Endothelial cell of umbilical vein (primary cell): ENCODE results near the gene MYOZ3. TPM values are rescaled to one million over a fixed set of nuclear protein-coding genes. Genes with fewer than 3 reads are reported as not detected.

Experiments
- BruUV-seq: library from RNA; stranded (reverse); fragments of 400-500 nt; replicated peaks from 2 replicates; lab custom pipeline; 2021; lab: Mats Ljungman, UMichigan
- CTCF ChIA-PET: fragments of 300-600, 350-600 bp; sonication (Branson Sonifier 250); formaldehyde crosslinking; loops from one replicate; lab custom pipeline; 2021; ENCODE audit warnings: antibody characterized with exemption, inconsistent platforms; lab: Charles Lee
- POLR2A ChIA-PET: fragments of 300-600, 350-600 bp; sonication (Branson Sonifier 250); formaldehyde crosslinking; loops from one replicate; lab custom pipeline; 2021; ENCODE audit warnings: antibody characterized with exemption, inconsistent platforms; lab: Charles Lee
- DNase-seq: peaks from one replicate; pipeline ENCODE4 v3.0.0-alpha.2; 2011; ENCODE audit warnings: low read depth, low spot score
- FAIRE-seq: peaks from 2 replicates; lab custom pipeline; 2011; peaks lifted over from hg19 to GRCh38; lab: Jason Lieb, UNC
- H2AFZ ChIP-seq: 2 replicates; pipeline ENCODE4 v1.6.0; 2012; ENCODE audit warnings: low read depth, low read length, control low read depth, inconsistent platforms
- H3K27ac ChIP-seq: 2 replicates; pipeline ENCODE4 v1.5.1; 2011; ENCODE audit warnings: low read depth, mild to moderate bottlenecking, control low read depth, low read length, moderate library complexity; ENCODE audit not compliant: insufficient read depth
- H3K27me3 ChIP-seq, 2 experiments: 2 replicates each; pipeline versions ENCODE4 v1.6.0 to v1.6.1; 2011; ENCODE audit warnings: low read length in 2 of 2, mixed read lengths in 1 of 2; ENCODE audit not compliant: control insufficient read depth in 2 of 2, insufficient read depth in 2 of 2
- H3K36me3 ChIP-seq, 2 experiments: 2 replicates in 1 of 2; 3 replicates in 1 of 2; pipeline ENCODE4 v1.5.1; 2011; ENCODE audit warnings: low read length in 2 of 2, mild to moderate bottlenecking in 1 of 2, moderate library complexity in 1 of 2; ENCODE audit not compliant: control insufficient read depth in 2 of 2, insufficient read depth in 2 of 2; ENCODE audit errors: extremely low read depth in 1 of 2
- H3K4me1 ChIP-seq: 3 replicates; pipeline ENCODE4 v1.5.1; 2011; ENCODE audit warnings: mild to moderate bottlenecking, low read length; ENCODE audit not compliant: control insufficient read depth, insufficient read depth; ENCODE audit errors: extremely low read depth
- H3K4me2 ChIP-seq: 2 replicates; pipeline ENCODE4 v1.6.1; 2011; ENCODE audit warnings: low read length, control low read depth, mixed read lengths; ENCODE audit not compliant: insufficient read depth
- H3K4me3 ChIP-seq, 3 experiments: fragments of 200-600 bp in 1 of 3; sonication (generic), shearing (Covaris generic) in 1 of 3; replicated peaks in 1 of 3; 2 replicates each; pipeline ENCODE4 v1.5.1; 2011 to 2016; ENCODE audit warnings: control low read depth in 3 of 3, low read length in 3 of 3, mild to moderate bottlenecking in 2 of 3, inconsistent platforms in 1 of 3, low read depth in 1 of 3, moderate library complexity in 1 of 3; ENCODE audit not compliant: insufficient read depth in 1 of 3
- H3K79me2 ChIP-seq: 2 replicates; pipeline ENCODE4 v1.6.0; 2012; ENCODE audit warnings: low read length, inconsistent platforms; ENCODE audit not compliant: control insufficient read depth, insufficient read depth
- H3K9ac ChIP-seq: replicated peaks from 2 replicates; pipeline ENCODE3; 2011; ENCODE audit warnings: low read length, control low read depth; ENCODE audit not compliant: insufficient read depth; ENCODE audit errors: extremely low read depth
- H3K9me1 ChIP-seq: replicated peaks from 3 replicates; pipeline ENCODE4 v1.6.0; 2011; ENCODE audit warnings: mild to moderate bottlenecking, low read length; ENCODE audit not compliant: control insufficient read depth, insufficient read depth; ENCODE audit errors: extremely low read depth
- H3K9me3 ChIP-seq: replicated peaks from 2 replicates; pipeline ENCODE4 v1.5.1; 2012; ENCODE audit warnings: low read length, inconsistent platforms; ENCODE audit not compliant: control insufficient read depth, insufficient read depth
- H4K20me1 ChIP-seq: replicated peaks from 2 replicates; pipeline ENCODE3; 2011; ENCODE audit warnings: mild to moderate bottlenecking, low read length; ENCODE audit not compliant: control insufficient read depth, insufficient read depth; ENCODE audit errors: extremely low read depth
- CTCF ChIP-seq, 2 donors: IDR thresholded peaks; 1 replicate in 1 of 2; 2 replicates in 1 of 2; pipeline ENCODE4 v1.5.1; 2011; ENCODE audit warnings: low read length in 2 of 2, mild to moderate bottlenecking in 2 of 2, moderate library complexity in 2 of 2, control low read depth in 1 of 2, inconsistent platforms in 1 of 2, low read depth in 1 of 2; ENCODE audit not compliant: insufficient read depth in 1 of 2; ENCODE audit errors: extremely low read depth in 1 of 2
- EZH2 ChIP-seq: IDR thresholded peaks from 2 replicates; pipeline ENCODE4 v1.6.1; 2012; ENCODE audit warnings: borderline replicate concordance, low read depth, mild to moderate bottlenecking, moderate library complexity, low read length, inconsistent platforms; ENCODE audit not compliant: severe bottlenecking
- GATA2 ChIP-seq: IDR thresholded peaks from 2 replicates; pipeline ENCODE4 v1.7.0; 2011; ENCODE audit warnings: low read depth, mild to moderate bottlenecking, moderate library complexity, mixed read lengths, low read length; ENCODE audit not compliant: insufficient read length, insufficient read depth
- JUN ChIP-seq: IDR thresholded peaks from 2 replicates; pipeline ENCODE4 v1.6.1; 2011; ENCODE audit warnings: borderline replicate concordance, low read depth; ENCODE audit not compliant: insufficient read length, insufficient read depth
- MAX ChIP-seq: IDR thresholded peaks from 2 replicates; pipeline ENCODE4 v1.6.1; 2011; ENCODE audit not compliant: insufficient read depth, insufficient read length
- MYC ChIP-seq: IDR thresholded peaks from one replicate; pipeline ENCODE4 v1.6.1; 2011; ENCODE audit warnings: mild to moderate bottlenecking, low read depth, low read length
- POLR2A ChIP-seq: IDR thresholded peaks from 2 replicates; pipeline ENCODE4 v1.6.1; 2012; ENCODE audit warnings: low read depth, mild to moderate bottlenecking, control low read depth, low read length
- POLR2AphosphoS5 ChIP-seq: IDR thresholded peaks from 2 replicates; pipeline ENCODE4 v1.6.1; 2012; ENCODE audit warnings: low read depth, mild to moderate bottlenecking, control low read depth, low read length, moderate library complexity; ENCODE audit not compliant: insufficient read depth
- dilution Hi-C: fragments of 300-500 bp; cut with MboI; formaldehyde crosslinking; loops from one replicate; pipeline ENCODE4 v1.15.0; 2019; ENCODE audit warnings: low sequenced_read_pairs; ENCODE audit not compliant: extremely low pct_ligation_motif_present
- intact Hi-C: fragments of 100-400 bp; cut with micrococcal nuclease; formaldehyde crosslinking; loops from one replicate; pipeline ENCODE4 v1.10.0; 2022
- polyA plus RNA-seq, 4 experiments: library from polyadenylated mRNA; depleted of rRNA in 3 of 4; stranded (reverse) in 3 of 4; unstranded in 1 of 4; fragments of >200 nt; gene quantifications; 2 replicates each; pipeline versions ENCODE4 v1.2.1 to v1.2.3, GENCODE V29; 2011 to 2012; ENCODE audit warnings: missing spikeins in 1 of 4
- total RNA-seq: library from RNA; stranded (reverse); gene quantifications from 2 replicates; pipeline ENCODE4 v1.2.3, GENCODE V29; 2021

Gene MYOZ3
- total and polyA plus RNA-seq, 2 donors (not counting 3 experiments of a cell fraction or from before 2014, with no cell fraction given), result 0.43 to 1.1 TPM

GRCh38 chr5:150676578-150676977, 15.5 kb downstream of the MYOZ3 start:
- FAIRE-seq (no peak), DNase-seq (no peak)
- no peak overlapping the region for H3K4me3 ChIP-seq
- H4K20me1 ChIP-seq, result no peaks in the 10 kb centered on the region
- H3K79me2 ChIP-seq, result no peaks in the 10 kb centered on the region
- no peaks in the 10 kb centered on the region for H3K9me1 ChIP-seq
- H3K9me3 ChIP-seq, result no peaks in the 10 kb centered on the region
- ChIA-PET POLR2A (no interaction called here), CTCF (interaction anchor here (2.5 kb wide), 1 partner anchor 24 kb away, joined by 10 read pairs; the partner anchor contains the start of gene RBM22)
- H3K27me3 ChIP-seq, result peaks cover 0 to 4% of the 10 kb centered on the region in 2 experiments
- intact Hi-C loops, result no loop called here
- no TSS peak for BruUV-seq
- H2AFZ ChIP-seq, result no peak overlapping the region
- H3K9ac ChIP-seq, result no peak overlapping the region
- no peak overlapping the region for H3K27ac ChIP-seq
- no peaks in the 10 kb centered on the region for H3K36me3 ChIP-seq
- no peak overlapping the region for H3K4me2 ChIP-seq
- no peak for TF ChIP-seq MAX
- no peak for TF ChIP-seq POLR2AphosphoS5
- no peak for TF ChIP-seq EZH2
- no peak for TF ChIP-seq POLR2A
- TF ChIP-seq GATA2, result no peak
- no peak for TF ChIP-seq CTCF (IDR thresholded peaks at IDR 0.05; ENCODE audit: extremely low read depth in 1 of 2, insufficient read depth in 1 of 2, low read depth in 1 of 2, low read length in 2 of 2)
- TF ChIP-seq JUN, result no peak
- no peak for TF ChIP-seq MYC
- dilution Hi-C loops, result no loop called here
- H3K4me1 ChIP-seq, result peaks cover 11% of the 10 kb centered on the region
